NCI-H1694 (cell line): ENCODE measurements around the gene CYYR1.

Experiments
- DNase-seq: peaks from one replicate; lab custom pipeline; 2025; lab: John Stamatoyannopoulos, UW

CYYR1 gene

DNA sequence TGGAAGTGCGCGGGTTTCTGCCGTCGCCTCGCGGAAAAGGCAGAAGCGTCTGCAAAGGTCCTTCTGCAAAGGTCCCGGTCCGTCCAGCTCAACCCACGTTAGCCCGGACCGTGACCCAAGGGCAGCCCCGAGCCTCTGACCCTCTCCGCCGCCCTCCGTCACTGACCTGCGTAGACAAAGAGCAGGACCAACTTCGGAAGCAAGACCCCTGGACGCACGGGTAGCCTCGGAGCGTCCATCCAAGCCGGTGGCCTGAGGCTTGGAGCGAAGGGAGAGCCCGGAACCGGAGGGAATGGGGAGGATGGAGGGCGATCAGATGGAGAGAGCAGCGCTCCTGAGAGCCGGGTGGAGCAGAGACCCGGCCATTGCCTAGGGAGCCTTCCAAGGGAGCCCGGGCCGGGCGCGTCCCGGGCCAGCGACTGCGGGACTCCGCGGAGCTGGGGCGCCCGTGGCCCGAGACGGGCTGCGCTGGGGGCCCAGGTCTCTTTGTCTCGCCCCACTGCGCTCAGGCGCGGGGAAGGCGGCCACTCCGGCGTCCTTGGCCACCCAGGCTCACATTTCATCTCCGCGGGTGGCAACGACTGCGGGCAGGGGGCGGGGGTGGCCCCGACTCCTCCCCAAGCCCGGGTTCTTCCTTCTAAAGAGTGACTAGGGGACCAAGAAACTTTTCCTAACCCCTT is at the start of gene CYYR1:
CYYR1 (minus strand) TSS at position 585 of the 680 bp plus-strand sequence; CDS start at position 239, 346 bp downstream.
- DNase-seq: no peak

DNA sequence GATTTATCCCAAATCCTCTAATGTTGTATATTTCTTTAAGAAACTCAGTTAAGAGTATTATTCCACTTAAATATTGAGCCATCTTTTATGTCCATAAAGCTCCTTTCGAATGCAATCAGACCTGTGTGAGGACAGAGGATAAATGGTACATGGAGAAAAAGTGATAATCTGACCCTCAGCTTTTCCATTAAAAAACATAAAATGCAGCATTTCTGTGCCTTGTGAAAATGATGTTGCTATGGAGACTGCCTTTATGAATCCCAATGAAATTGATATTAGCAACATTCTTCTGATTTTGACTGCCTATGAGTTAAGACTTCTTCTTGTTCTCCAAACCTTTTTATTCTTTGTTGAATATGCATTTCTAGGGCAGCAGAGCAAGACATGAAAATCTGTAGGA is 44.1 kb upstream of the CYYR1 start:
- DNase-seq: no peak

- no peak for DNase-seq
These were observed 41.2 kb upstream of the CYYR1 start for GRCh38 chr21:26614251-26614650.

- no peak for DNase-seq
These were observed 26.2 kb upstream of the CYYR1 start for GRCh38 chr21:26599261-26599660.

GRCh38 chr21:26597981-26598380 is 24.9 kb upstream of the CYYR1 start:
- DNase-seq: no peak

DNA sequence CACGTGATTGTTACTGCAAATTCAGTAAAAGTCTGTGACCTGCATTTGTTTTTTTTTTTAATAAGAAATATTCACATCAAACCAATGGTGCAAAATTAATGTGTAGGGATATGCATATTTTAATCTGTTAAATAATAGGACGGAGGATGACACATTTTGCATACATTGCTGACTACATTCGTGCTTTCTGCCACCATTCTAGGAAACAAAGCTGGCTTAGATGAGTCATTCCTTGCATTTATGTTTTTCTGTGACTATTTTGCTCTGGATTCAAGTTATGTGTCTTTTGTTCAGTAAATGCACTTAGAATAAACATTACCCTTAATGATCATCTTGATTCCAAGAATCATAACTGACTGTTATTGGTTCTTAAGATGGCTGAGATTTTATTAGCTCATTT is 23.9 kb upstream of the CYYR1 start:
- no peak for DNase-seq

DNA sequence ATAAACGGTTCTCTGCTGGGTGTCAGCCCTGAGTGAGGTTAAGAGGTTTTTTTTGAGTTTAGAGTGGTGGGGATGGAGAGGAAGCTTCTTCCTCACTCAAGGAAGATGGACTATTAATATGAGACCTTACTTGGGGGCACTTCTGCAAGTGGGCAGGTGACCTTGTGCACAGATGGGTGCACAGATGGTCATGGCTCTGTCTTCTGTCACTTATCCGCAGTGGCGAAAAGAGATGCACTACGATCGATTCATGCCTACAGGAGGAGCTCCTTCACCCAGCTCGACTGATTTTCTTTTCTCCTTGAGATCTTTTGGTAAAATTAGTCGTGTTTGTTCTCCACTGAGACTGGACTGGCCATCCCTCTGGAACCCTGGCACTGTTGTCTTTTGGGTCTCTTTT is 22.9 kb upstream of the CYYR1 start:
- no peak for DNase-seq

DNA sequence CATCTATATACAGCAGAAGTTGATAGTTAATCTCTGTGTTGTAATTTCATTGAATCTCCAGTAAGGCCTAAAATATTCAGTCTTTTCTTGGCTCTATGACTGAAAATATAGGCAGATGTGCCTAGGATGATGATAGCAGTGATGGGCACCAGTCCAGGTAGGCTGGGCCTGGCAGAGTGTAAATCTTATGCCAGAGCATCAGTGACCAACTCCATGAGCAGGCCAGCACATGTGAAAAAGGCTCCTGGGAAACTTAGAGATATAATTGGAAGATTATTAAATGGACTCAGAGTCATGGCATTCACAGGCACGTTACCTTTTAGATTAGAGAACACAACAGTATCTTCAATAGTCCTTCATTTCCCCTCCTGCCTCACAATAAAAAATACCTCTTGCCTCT is 20.7 kb upstream of the CYYR1 start:
- no peak for DNase-seq

DNA sequence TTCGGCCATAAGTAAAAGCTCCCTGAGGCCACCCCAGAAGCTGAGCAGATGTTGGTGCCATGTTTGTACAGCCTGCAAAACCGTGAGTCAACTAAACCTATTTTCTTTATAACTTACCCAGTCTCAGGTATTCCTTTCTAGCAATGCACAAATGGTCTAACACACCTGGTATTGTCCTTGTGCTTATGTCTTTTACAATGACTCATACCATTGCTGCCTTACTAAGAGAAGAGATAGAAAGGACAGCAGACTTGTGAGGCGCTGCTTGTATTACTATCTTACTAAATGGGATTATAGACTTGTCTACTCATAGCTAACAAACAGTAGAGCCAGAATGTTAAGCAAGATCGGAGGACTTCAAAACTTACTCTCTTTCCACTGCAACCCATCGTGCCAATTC is 18.5 kb upstream of the CYYR1 start:
- DNase-seq: no peak

- no peak for DNase-seq
These were observed 15.4 kb upstream of the CYYR1 start for GRCh38 chr21:26588446-26588845.

- DNase-seq: no peak
These were observed 14.7 kb upstream of the CYYR1 start for GRCh38 chr21:26587736-26588201.

DNA sequence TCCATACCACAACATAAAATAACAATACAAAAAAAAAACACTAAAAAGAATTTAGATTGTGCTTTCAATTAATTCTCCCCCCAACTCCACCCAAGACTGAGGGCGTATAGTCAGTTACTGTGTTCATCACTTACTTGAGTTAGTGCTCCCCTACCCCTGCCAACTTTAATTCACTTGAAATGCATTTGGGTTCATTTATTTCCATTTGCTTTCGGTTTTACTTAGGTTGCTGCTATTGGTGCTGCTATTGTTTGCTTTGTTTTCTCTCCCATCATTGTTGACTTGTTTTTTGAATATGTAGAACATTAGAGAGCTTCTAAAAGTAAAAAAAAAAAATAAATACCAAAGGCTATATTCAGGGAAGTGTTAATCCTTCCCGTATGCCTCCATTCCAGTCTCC is 10.7 kb upstream of the CYYR1 start:
- no peak for DNase-seq

- no peak for DNase-seq
These were observed 8.7 kb upstream of the CYYR1 start for GRCh38 chr21:26581818-26582217.

DNA sequence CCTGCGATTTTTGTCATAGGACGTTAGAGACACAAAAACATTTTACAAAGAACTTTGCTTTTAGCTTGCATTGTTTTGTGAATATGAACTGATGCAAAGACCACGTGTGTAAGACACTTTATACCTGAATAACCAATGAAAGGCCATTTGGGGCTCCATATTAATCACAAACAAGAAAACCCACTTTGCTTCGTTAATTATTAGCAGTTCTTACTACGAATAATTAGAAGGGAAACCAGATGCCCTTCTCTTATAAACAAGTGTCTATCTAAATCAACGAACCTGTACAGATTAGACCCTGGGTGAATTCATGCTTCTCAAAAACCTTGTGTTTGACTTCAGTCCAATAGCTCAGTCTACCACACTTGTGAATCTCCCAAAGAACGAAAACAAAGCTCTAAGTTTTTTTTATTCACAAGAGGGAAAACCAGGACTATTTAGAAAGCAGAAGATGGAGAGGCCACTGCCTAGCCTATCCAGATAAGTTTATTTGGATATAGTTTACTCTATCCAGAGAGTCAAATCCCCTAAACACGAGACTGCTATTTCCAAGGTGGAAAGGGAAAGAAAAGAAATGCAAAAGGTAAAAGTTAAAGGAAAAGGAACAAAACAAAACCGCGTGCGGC is 897 bp downstream of the CYYR1 start:
- DNase-seq: no peak

- DNase-seq: no peak
These were observed 2.9 kb downstream of the CYYR1 start for GRCh38 chr21:26570203-26570602.

- no peak for DNase-seq
These were observed 7.5 kb downstream of the CYYR1 start for GRCh38 chr21:26565546-26565945.

DNA sequence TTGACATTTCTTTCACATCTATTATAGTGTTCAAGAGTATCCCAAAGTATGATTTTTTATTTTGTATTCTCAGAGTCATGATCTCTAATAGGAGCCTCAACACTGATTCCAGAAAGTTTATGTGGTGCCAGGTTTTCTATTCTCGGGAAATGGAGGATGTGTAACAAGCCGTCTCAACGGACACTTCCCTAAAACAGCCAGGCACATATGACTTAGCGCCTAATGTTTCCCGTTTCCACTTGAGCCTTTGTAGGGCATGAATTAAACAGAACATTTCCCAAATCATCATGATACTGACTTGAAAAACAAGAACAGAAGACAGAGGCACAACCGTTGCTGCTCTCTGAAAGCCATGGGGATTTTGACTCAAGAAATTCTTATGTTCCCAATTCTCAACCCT is 8.0 kb downstream of the CYYR1 start:
- no peak for DNase-seq

DNA sequence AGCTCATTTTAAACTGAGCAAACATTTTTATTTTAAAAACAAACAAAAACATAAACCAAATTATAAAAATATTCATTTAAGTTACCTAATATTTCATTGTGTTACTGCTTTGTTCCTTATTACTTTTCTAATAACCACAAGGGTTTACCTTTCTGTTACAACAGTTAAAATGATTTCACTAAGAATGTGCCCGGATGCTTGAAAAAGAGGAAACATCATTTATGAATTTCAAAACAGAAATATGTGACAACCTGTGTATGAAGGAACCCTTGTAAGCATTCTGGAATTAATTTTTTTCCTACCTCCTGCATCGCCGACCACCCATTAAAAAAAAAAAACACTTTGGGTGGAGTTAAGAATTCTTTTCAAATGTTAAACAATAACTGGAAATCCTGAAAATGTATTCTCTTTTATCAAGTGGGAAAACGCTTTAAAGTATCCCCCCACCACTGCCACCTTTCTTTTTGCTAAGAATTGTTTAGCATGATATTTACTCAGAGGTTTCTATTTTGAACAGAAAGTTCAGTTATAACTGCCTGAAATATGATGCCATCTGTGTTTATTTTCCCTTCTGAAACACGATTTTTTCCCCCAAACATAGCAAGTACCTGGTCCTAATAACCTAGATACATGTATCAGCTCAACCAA is 9.1 kb downstream of the CYYR1 start:
- DNase-seq: no peak

DNA sequence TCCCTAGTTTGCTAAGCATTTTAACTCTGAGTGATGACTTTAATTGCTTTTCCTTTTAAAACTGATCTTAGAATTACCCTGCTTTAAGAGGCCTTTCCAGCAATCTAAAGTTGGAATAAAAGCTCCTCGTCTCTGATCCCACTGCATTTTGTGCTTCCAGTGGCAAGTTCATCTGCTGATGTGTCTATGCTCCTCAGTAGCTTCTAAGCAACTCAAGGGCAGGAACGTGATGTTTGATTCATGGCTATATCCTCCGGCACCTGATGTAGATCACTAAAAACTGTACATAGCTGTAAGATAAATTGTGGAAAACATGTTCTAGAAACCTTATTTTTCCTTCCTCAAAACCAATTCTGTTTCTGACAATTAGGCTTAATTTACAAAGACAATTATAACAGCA is 12.5 kb downstream of the CYYR1 start:
- no peak for DNase-seq

GRCh38 chr21:26559099-26559498 is 14.0 kb downstream of the CYYR1 start:
- no peak for DNase-seq

GRCh38 chr21:26557106-26557505 is 16.0 kb downstream of the CYYR1 start:
- no peak for DNase-seq

DNA sequence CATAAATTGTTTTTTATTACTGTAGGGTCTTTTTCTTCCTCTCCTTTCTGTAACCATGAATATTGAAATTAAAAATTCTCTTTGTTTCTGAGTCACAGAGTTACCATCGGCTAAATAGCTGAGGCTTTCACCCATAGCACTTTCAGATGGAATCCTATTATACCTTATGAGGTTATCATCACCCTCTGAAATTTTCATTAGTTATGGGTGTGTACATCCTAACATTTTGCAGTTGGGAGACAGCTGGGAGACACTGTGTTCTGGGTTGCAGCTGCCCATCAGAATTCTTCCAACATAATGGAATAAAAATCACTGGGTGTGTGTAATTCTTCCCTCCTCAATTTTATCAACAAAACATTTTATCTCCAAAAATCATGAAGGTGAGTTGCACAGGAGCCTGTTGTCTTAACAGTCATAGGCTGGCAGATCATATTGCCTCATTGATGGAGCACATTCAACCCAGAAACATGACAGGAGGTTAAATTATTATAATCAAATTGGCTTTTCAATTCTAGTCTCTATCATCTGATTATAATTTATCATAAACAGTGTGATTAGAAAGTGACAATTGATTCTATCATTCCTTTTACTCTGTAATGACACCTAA is 17.4 kb downstream of the CYYR1 start:
- no peak for DNase-seq

GRCh38 chr21:26554365-26554764 is 18.7 kb downstream of the CYYR1 start:
- DNase-seq: no peak
